Mucosa of rectum (tissue), 2 donors: Measurements from ENCODE around the gene RPS6KC1.
"Not testable (repeated sequence)": the region's sequence is repeated elsewhere in the genome, so short reads cannot be mapped to it uniquely, and the experiment has no call there.

Experiments
- H3K27ac ChIP-seq, 2 donors: one replicate each; pipeline ENCODE4 v1.7.0; 2013; ENCODE audit warnings: inconsistent platforms in 2 of 2, low read depth in 2 of 2, low read length in 2 of 2
- H3K27me3 ChIP-seq, 2 donors: one replicate each; pipeline ENCODE4 v1.7.0; 2013; ENCODE audit warnings: low read length in 2 of 2; ENCODE audit not compliant: control insufficient read depth in 2 of 2, insufficient read depth in 2 of 2
- H3K36me3 ChIP-seq, 2 donors: one replicate each; pipeline ENCODE4 v1.7.0; 2013; ENCODE audit warnings: low read length in 2 of 2; ENCODE audit not compliant: control insufficient read depth in 2 of 2, insufficient read depth in 2 of 2
- H3K4me1 ChIP-seq, 2 donors: one replicate each; pipeline ENCODE4 v1.7.0; 2013; ENCODE audit warnings: low read length in 2 of 2, mild to moderate bottlenecking in 1 of 2; ENCODE audit not compliant: control insufficient read depth in 2 of 2, insufficient read depth in 2 of 2
- H3K4me3 ChIP-seq, 2 donors: one replicate each; pipeline ENCODE4 v1.7.0; 2013; ENCODE audit warnings: low read length in 2 of 2
- H3K9ac ChIP-seq, 2 donors: one replicate each; pipeline ENCODE4 v1.7.0; 2013; ENCODE audit warnings: low read length in 2 of 2, low read depth in 1 of 2, mild to moderate bottlenecking in 1 of 2
- H3K9me3 ChIP-seq, 2 donors: one replicate each; pipeline ENCODE4 v1.7.0; 2013; ENCODE audit warnings: low read length in 2 of 2; ENCODE audit not compliant: control insufficient read depth in 2 of 2
- donor health status: healthy.
- donor health status: Normal muscosa, but diverticular disease.

Gene RPS6KC1

DNA sequence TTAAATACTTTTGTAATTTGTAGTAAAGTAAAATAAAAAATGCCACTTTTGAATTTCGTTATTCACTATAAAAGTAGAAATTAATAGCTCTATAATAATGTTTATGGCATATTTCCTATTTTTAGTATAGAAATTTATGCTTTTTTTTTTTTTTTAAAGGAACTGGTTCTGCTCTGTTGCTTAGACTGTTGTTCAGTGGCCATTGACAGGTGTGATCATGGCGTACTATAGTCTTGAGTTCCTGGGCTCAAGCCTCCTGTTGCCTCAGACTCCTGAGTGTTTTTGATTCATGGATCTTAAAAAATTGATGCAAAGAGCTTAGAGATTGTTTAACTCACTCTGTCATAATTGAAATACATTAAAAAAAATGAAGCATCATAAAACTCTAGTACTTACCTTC lies 53.6 kb downstream of the RPS6KC1 start:
- Histone ChIP-seq H3K4me3 (no peak overlapping the region), H3K9ac (no peak overlapping the region), H3K27ac (no peak overlapping the region), H3K9me3 (no peaks in the 10 kb centered on the region), H3K27me3 (no peaks in the 10 kb centered on the region), H3K4me1 (no peaks in the 10 kb centered on the region), H3K36me3 (peaks cover 0 to 3% of the 10 kb centered on the region in 2 donors)

DNA sequence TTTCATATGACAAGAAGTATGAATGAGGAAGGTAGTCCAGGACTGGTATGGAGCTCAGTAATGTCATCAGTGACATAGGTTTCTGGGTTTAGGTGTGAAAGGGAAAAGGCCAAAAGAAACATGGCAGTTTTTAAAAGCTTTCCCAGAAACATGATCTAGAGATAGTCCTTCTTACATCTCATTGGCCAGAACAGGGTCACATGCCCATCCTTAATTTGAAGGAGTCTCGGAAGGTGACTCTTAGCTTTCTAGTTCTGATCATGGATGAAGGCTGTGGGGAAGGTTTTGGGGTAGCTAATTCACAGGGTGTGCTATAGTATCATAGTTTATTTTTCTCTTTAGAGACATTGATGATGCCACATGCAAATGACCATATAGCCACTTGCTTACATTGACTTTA lies 55.3 kb downstream of the RPS6KC1 start:
- no peaks in the 10 kb centered on the region for H3K9me3 ChIP-seq
- H3K9ac ChIP-seq = no peak overlapping the region
- no peaks in the 10 kb centered on the region for H3K4me1 ChIP-seq
- no peaks in the 10 kb centered on the region for H3K27me3 ChIP-seq
- H3K27ac ChIP-seq = no peak overlapping the region
- H3K4me3 ChIP-seq = no peak overlapping the region
- peaks cover 0 to 3% of the 10 kb centered on the region in 2 donors for H3K36me3 ChIP-seq

- Histone ChIP-seq H3K36me3 (peaks cover 0 to 3% of the 10 kb centered on the region in 2 donors), H3K27me3 (no peaks in the 10 kb centered on the region), H3K9me3 (no peaks in the 10 kb centered on the region), H3K27ac (no peak overlapping the region), H3K4me3 (no peak overlapping the region), H3K4me1 (no peaks in the 10 kb centered on the region), H3K9ac (no peak overlapping the region)
These were observed 56.6 kb downstream of the RPS6KC1 start for GRCh38 chr1:213107613-213108012.

DNA sequence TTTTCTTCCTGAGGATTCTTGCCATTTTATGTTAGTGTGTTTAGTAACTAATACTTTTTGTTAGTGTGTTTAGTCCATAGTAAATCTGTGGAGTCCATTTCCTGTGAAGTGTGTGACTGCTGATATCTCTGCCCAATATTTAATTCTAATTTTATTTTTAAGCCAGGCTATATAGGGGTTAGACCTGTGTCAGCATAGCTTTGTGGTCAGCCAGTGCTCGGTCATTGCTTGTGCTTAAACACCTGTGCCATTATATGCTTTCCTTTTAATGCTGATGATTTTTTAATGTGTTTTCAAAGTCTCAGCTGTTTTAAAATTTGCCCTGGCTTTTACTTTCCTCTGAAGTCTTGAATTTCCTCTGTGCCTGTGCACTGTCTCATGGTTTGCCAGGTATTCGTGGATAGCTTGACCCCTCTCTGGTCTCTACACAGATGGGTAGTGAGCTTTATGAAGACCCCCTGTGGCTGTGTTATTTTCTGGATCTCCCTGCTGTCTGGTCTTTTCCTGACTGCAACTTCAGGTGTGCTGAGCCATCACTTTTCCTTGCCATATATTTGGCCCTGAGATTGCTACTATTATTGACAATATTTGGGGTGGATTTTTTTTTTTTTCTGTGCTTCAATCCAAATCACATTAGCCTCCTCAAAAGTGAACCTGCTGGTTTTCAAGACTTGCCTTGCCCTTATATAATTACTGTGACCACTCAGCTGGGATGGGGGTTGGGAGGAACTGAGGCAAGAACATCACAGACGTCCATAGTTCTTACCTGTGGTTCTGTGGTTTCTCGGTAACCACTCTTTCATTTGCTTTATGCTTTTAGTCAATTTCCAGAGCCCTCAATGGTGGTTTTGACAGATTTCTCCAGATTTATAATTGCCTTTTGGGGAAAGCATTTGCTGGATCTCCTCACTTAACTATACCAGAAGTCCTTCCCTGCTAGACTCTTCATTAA lies 59.6 kb downstream of the RPS6KC1 start:
- no peaks in the 10 kb centered on the region for H3K27me3 ChIP-seq
- H3K27ac ChIP-seq = no peak overlapping the region
- no peak overlapping the region for H3K4me3 ChIP-seq
- no peaks in the 10 kb centered on the region for H3K4me1 ChIP-seq
- no peaks in the 10 kb centered on the region for H3K9me3 ChIP-seq
- H3K9ac ChIP-seq = no peak overlapping the region
- peaks cover 0 to 3% of the 10 kb centered on the region in 2 donors for H3K36me3 ChIP-seq

GRCh38 chr1:213111502-213111901 lies 60.5 kb downstream of the RPS6KC1 start:
- Histone ChIP-seq H3K4me1 (no peaks in the 10 kb centered on the region), H3K27ac (no peak overlapping the region), H3K9me3 (no peaks in the 10 kb centered on the region), H3K36me3 (peaks cover 0 to 3% of the 10 kb centered on the region in 2 donors), H3K4me3 (no peak overlapping the region), H3K27me3 (no peaks in the 10 kb centered on the region), H3K9ac (no peak overlapping the region)

DNA sequence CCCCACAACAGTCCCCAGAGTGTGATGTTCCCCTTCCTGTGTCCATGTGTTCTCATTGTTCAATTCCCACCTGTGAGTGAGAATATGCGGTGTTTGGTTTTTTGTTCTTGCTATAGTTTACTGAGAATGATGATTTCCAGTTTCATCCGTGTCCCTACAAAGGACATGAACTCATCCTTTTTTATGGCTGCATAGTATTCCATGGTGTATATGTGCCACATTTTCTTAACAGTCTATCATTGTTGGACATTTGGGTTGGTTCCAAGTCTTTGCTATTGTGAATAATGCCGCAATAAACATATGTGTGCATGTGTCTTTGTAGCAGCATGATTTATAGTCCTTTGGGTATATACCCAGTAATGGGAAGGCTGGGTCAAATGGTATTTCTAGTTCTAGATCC lies 61.7 kb downstream of the RPS6KC1 start:
- H3K27ac ChIP-seq, H3K27me3 ChIP-seq, H3K36me3 ChIP-seq, H3K9me3 ChIP-seq, H3K4me1 ChIP-seq, H3K4me3 ChIP-seq, H3K9ac ChIP-seq: not testable (repeated sequence)

- not testable (repeated sequence) for H3K9ac ChIP-seq, H3K27ac ChIP-seq, H3K36me3 ChIP-seq, H3K4me1 ChIP-seq, H3K27me3 ChIP-seq, H3K4me3 ChIP-seq, H3K9me3 ChIP-seq
These were observed 66.7 kb downstream of the RPS6KC1 start for GRCh38 chr1:213117699-213118180.

GRCh38 chr1:213119794-213120193 lies 68.8 kb downstream of the RPS6KC1 start:
- no peaks in the 10 kb centered on the region for H3K4me1 ChIP-seq
- H3K9me3 ChIP-seq = no peaks in the 10 kb centered on the region
- H3K4me3 ChIP-seq = no peak overlapping the region
- H3K27ac ChIP-seq = no peak overlapping the region
- H3K9ac ChIP-seq = no peak overlapping the region
- H3K36me3 ChIP-seq = no peaks in the 10 kb centered on the region
- no peaks in the 10 kb centered on the region for H3K27me3 ChIP-seq

GRCh38 chr1:213120386-213120785 lies 69.3 kb downstream of the RPS6KC1 start:
- Histone ChIP-seq H3K27ac (no peak overlapping the region), H3K4me3 (no peak overlapping the region), H3K36me3 (no peaks in the 10 kb centered on the region), H3K9ac (no peak overlapping the region), H3K27me3 (no peaks in the 10 kb centered on the region), H3K9me3 (no peaks in the 10 kb centered on the region), H3K4me1 (no peaks in the 10 kb centered on the region)

DNA sequence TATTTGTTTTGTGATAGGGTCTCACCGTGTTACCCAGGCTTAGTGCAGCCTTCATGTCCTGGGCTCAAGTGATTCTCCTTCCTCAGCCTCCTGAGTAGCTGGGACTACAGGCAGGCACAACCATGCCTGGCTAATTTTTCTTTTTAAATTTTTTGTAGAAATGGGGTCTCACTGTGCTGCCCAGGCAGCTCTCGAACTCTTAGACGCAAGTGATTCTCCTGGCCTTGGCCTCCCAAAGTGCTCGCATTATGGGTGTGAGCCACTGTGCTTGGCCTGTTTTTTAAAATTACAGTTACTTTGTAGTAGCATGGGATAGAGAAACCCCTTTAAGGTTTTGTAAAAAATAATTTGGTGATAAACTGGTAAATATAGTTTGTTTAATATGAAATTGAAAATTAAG lies 69.9 kb downstream of the RPS6KC1 start:
- Histone ChIP-seq H3K9ac (no peak overlapping the region), H3K4me3 (no peak overlapping the region), H3K4me1 (no peaks in the 10 kb centered on the region), H3K9me3 (no peaks in the 10 kb centered on the region), H3K27me3 (no peaks in the 10 kb centered on the region), H3K27ac (no peak overlapping the region), H3K36me3 (no peaks in the 10 kb centered on the region)
